ENCODE data around the gene PDZD4.

GRCh38 chrX:153857348-153857903 lies 27.1 kb upstream of the PDZD4 start:
- TF ChIP-seq CTCF (IDR thresholded peaks at IDR 0.05; ENCODE audit: insufficient read depth, low read depth, low read length) (no peak), EZH2 (IDR thresholded peaks at IDR 0.05; ENCODE audit: insufficient read depth, low read length) (no peak)
